ENCODE results near the gene JADE2.

Gene JADE2

DNA sequence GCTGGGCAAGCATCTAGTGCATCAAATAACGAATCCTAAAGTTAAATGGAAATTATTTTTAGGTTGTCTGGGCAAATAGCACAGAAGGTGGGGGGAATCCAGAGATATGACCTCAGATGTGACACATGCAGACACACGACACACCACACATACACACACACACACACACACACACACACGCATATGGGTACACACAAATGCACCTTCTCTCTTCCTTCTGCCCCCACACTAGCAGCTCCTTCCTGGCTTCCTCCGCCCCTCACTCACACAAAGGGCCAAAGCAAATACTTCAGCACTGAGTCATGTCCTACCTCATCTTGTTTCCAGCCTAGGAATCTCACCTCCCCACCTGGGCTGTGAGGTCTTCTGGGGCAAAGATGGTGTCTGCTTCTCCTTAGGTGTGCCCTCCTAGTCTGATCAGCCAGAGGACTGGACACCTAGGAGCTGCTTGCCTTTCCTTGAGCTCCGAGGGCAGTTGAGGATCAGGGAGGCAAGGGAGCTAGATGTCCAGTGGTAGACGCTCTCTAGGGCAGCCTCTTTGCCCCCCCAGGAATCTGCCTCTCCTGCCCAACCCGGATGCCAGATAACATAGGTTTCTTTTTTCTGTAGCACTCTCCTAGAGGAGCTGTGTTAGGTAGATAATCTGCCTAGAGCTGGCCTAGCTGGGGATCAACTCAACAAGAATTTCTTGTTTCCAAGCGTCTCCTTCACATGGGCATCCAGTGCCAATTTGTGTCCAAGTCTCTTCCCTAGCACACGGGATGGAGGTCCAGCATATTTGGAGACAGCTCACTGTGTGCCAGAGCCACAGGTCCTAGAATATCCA is 14.3 kb upstream of the JADE2 start (continued):
- no peak for TF ChIP-seq ZSCAN23 (tag by site-specific recombination; IDR thresholded peaks at IDR 0.05)
- TF ChIP-seq PRDM1 (tag by site-specific recombination; IDR thresholded peaks at IDR 0.05), result peak; percentile 51; the same call in 1 of the 2 replicates
- no peak for TF ChIP-seq OVOL3 (tag by site-specific recombination; IDR thresholded peaks at IDR 0.05)
- TF ChIP-seq YY2 (tag by site-specific recombination; IDR thresholded peaks at IDR 0.05), result no peak
- peak; percentile 49; the same call in 1 of the 2 replicates for TF ChIP-seq ZNF416 (tag by site-specific recombination; IDR thresholded peaks at IDR 0.05)
- no peak for TF ChIP-seq ZNF558 (tag by site-specific recombination; IDR thresholded peaks at IDR 0.05)
- TF ChIP-seq ZNF610 (tag by site-specific recombination; IDR thresholded peaks at IDR 0.05; ENCODE audit: borderline replicate concordance), result no peak
- TF ChIP-seq ZNF747 (tag by site-specific recombination; IDR thresholded peaks at IDR 0.05), result no peak
- TF ChIP-seq ZNF670 (tag by site-specific recombination; IDR thresholded peaks at IDR 0.05; ENCODE audit: low read depth), result no peak
- TF ChIP-seq ZBTB1 (tag by site-specific recombination; IDR thresholded peaks at IDR 0.05), result no peak
- no peak for TF ChIP-seq ZNF530 (tag by site-specific recombination; IDR thresholded peaks at IDR 0.05; ENCODE audit: low read depth)
- TF ChIP-seq ZNF555 (tag by site-specific recombination; conservative IDR thresholded peaks at IDR 0.05), result no peak
- 0 out of 2 replicates have a peak, but pooled peaks have one; percentile 49 for TF ChIP-seq ZEB2 (tag by site-specific recombination; IDR thresholded peaks at IDR 0.05)
- TF ChIP-seq MZF1 (tag by site-specific recombination; IDR thresholded peaks at IDR 0.05; ENCODE audit: borderline replicate concordance), result no peak
- peak; percentile 6; the same call in 1 of the 2 replicates for TF ChIP-seq ZBTB17 (tag by site-specific recombination; IDR thresholded peaks at IDR 0.05)
- peak; percentile 77 for TF ChIP-seq PATZ1 (tag by site-specific recombination; IDR thresholded peaks at IDR 0.05)
- peak; percentile 98 for TF ChIP-seq EGR2 (tag by site-specific recombination; IDR thresholded peaks at IDR 0.05; ENCODE audit: low read depth)
- no peak for TF ChIP-seq ZNF391 (tag by site-specific recombination; IDR thresholded peaks at IDR 0.05; ENCODE audit: borderline replicate concordance, low read depth)
- no peak for TF ChIP-seq WT1 (tag by site-specific recombination; IDR thresholded peaks at IDR 0.05)
- TF ChIP-seq SALL2 (tag by site-specific recombination; IDR thresholded peaks at IDR 0.05; ENCODE audit: borderline replicate concordance), result peak; percentile 79; the same call in 1 of the 2 replicates
- TF ChIP-seq ZNF830 (tag by site-specific recombination; IDR thresholded peaks at IDR 0.05; ENCODE audit: low read depth), result no peak
- TF ChIP-seq KLF16 (tag by site-specific recombination; IDR thresholded peaks at IDR 0.05), result no peak
- TF ChIP-seq ZNF354C (tag by site-specific recombination; IDR thresholded peaks at IDR 0.05; ENCODE audit: borderline replicate concordance, low read depth), result no peak
- no peak for TF ChIP-seq ZNF837 (tag by site-specific recombination; IDR thresholded peaks at IDR 0.05)
- TF ChIP-seq, protein P1, sequence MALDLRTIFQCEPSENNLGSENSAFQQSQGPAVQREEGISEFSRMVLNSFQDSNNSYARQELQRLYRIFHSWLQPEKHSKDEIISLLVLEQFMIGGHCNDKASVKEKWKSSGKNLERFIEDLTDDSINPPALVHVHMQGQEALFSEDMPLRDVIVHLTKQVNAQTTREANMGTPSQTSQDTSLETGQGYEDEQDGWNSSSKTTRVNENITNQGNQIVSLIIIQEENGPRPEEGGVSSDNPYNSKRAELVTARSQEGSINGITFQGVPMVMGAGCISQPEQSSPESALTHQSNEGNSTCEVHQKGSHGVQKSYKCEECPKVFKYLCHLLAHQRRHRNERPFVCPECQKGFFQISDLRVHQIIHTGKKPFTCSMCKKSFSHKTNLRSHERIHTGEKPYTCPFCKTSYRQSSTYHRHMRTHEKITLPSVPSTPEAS (tag by site-specific recombination; IDR thresholded peaks at IDR 0.05), result peak; percentile 91
- TF ChIP-seq ZNF366 (tag by site-specific recombination; conservative IDR thresholded peaks at IDR 0.05), result peak; percentile 88
- no peak for TF ChIP-seq PRDM6 (tag by site-specific recombination; IDR thresholded peaks at IDR 0.05)
- no peak for TF ChIP-seq ZNF292 (tag by site-specific recombination; IDR thresholded peaks at IDR 0.05; ENCODE audit: borderline replicate concordance, low read depth)
- TF ChIP-seq, protein P2, sequence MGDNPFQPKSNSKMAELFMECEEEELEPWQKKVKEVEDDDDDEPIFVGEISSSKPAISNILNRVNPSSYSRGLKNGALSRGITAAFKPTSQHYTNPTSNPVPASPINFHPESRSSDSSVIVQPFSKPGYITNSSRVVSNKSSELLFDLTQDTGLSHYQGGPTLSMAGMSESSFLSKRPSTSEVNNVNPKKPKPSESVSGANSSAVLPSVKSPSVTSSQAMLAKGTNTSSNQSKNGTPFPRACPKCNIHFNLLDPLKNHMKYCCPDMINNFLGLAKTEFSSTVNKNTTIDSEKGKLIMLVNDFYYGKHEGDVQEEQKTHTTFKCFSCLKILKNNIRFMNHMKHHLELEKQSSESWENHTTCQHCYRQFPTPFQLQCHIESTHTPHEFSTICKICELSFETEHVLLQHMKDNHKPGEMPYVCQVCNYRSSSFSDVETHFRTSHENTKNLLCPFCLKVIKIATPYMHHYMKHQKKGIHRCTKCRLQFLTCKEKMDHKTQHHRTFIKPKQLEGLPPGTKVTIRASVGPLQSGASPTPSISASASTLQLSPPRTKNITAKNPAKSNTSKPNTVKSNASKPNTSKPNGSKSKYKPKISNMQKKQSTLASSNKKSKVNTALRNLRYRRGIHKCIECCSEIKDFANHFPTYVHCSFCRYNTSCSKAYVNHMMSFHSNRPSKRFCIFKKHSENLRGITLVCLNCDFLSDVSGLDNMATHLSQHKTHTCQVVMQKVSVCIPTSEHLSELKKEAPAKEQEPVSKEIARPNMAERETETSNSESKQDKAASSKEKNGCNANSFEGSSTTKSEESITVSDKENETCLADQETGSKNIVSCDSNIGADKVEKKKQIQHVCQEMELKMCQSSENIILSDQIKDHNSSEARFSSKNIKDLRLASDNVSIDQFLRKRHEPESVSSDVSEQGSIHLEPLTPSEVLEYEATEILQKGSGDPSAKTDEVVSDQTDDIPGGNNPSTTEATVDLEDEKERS (tag by site-specific recombination; IDR thresholded peaks at IDR 0.05), result no peak; the same call in 1 of the 2 replicates
- no peak for TF ChIP-seq ZNF510 (tag by site-specific recombination; IDR thresholded peaks at IDR 0.05; ENCODE audit: insufficient replicate concordance)
